A549 treated with CpdA at 1 μM for 4 hours (cell line): ENCODE results near the gene AP2M1. TPM values are rescaled to one million over a fixed set of nuclear protein-coding genes. Genes with fewer than 3 reads are reported as not detected.

Experiments
- total RNA-seq: library from RNA; stranded (reverse); fragments of 200-300 nt; extraction: Qiagen RNA extraction; gene quantifications from 5 replicates; pipeline ENCODE4 v1.2.3, GENCODE V29; 2022; ENCODE audit warnings: low read depth

Gene AP2M1
- total RNA-seq = 295 to 329 TPM (median 316 TPM) in 5 replicates

DNA sequence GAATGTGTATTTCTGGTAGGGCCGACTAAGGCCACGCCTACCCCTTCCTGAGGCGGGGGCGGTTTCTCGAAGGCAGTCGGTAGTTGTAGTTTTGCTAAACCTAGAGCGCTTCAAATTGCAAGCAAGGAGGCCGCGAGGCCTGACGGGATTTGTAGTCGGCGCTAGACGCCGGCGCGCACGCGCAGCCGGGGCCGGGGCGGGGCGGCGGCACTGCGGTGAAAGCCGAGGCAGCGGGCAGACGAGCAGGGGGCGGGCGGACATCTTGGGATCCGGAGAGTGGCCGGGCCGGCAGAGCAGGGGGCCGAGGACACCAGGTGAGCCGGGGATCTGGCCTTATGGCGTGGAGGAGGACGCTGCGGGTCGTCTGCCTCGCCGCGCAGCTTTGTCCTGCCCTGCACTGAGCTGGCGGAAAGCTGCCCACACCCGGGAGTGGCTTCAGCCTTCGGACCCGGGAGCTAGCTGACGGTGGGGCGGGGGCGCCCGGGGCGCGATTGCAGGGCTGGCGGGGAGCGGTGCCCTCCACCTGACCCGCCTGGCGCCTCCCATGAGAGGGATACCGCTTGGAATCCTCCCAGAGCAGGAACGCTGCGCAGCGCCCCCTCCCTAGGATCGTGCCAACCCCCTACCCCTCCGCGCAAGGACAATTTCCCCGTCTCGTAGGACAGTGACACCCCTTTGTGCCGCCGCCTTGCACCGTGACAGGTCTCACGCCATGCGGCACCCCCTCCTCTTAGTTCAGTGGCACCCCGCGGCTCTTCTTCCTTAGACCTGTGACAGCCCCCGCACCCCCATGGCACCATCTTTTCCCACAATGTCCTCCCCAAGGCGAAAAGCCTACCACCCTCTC, at the start of gene AP2M1:
TSS of gene AP2M1 (plus strand) at position 210 of the 847 bp plus-strand sequence. CDS start 2,139 bp downstream, outside the sequence.

DNA sequence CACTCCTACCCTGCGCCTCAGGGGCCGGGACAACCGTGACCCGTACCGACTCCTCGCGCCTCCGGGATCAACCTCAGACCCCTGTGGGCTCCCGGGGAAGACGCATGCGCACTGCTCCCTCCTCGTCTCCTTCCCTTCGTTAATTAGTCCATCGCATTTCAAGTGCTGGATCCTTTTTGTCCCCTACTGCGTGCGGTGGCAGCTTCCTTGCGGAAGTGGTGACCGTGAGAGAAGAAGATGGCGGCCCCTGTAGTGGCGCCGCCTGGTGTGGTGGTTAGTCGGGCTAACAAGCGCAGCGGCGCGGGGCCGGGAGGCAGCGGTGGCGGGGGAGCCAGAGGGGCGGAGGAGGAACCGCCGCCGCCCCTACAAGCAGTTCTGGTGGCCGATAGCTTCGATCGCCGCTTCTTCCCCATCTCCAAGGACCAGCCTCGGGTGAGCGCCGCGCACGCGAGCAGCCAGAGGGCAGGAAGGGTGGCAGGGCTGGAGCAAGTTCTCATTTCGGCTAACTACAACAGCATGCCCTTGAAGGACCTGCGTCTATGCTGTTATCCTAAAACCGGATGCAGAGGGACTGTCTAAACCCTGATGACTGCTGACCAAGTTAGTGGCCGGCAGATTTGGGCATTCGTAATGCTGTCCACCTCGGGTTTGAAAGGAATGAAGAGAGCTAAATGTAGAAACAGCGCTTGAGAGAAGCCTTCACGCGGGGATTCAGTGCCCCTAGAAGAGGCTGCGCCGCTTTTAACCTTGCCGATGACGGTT, 39.3 kb upstream of the AP2M1 start, which contains the start of gene EIF2B5:
TSS of gene EIF2B5 (plus strand) at position 210 of the 762 bp plus-strand sequence. CDS start at position 238, 28 bp downstream.

DNA sequence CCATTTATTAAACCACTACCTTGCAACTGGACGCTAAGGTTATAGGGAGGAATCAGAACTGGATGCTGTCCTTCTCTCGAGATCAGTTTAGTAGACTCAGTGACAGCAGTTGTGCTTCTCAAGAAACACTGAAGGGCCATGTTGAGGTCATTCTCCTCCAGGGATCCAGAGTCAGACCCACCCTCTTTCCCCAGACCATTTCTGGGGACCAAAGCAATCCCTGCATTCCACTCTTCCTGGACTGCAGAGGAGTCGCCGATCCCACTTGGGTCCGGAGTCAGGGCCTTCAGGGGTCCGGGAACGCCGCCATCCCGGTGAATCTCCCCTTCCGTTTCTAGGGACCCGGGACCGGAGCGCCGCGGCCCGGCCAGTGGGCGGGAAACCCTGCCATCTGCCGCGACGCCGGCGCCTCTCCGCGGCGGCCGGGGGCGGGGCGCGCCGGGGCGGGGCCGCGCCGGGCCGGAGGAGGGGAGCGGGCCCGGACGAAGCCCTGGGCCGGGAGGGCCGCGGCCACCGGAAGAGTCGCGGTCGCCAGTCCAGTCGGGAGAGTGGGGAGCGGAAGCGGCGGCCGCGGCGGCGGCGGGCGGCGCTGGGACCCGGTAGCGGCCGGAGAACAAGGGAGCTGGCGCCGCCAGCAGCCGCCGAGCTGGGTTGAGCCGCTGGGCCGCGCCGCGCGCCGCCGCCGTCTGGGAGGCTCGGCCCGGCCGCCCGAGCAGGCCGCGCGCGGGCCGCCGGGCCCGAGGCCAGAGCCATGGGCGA, 19.6 kb upstream of the AP2M1 start, which contains the start of gene DVL3:
TSS of gene DVL3 (plus strand) at position 493 of the 759 bp plus-strand sequence. CDS start at position 752, 259 bp downstream.

DNA sequence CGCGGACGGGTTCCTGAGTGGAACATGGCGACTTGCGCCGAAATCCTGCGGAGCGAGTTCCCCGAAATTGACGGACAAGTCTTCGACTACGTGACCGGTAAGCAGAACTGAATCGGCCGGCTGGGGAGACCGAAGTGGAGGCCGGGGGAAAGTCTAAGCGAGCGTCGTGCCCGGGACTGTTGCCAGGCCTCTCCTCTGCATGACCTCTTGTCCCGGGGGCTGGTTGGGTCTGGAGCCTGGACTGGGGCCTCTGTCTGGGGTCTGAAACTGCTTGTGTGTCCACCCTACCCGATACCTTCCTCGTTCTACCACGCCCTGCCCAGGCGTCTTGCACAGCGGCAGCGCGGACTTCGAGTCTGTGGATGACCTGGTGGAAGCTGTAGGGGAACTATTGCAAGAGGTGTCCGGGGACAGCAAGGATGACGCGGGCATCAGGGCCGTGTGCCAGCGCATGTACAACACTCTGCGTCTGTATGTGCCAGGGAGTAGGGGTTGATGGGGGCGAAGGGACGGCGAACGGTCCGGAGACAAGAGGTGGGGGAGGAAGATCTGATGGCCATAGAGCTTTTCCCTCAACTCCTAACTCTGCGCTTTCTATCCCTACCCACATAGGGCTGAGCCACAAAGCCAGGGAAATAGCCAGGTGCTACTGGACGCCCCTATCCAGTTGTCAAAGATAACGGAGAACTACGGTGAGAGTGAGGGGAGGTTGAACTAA, 11.7 kb downstream of the AP2M1 start, which contains the start of gene ABCF3:
TSS of gene ABCF3 (plus strand) at position 16 of the 718 bp plus-strand sequence. CDS start at position 25, 9 bp downstream.

DNA sequence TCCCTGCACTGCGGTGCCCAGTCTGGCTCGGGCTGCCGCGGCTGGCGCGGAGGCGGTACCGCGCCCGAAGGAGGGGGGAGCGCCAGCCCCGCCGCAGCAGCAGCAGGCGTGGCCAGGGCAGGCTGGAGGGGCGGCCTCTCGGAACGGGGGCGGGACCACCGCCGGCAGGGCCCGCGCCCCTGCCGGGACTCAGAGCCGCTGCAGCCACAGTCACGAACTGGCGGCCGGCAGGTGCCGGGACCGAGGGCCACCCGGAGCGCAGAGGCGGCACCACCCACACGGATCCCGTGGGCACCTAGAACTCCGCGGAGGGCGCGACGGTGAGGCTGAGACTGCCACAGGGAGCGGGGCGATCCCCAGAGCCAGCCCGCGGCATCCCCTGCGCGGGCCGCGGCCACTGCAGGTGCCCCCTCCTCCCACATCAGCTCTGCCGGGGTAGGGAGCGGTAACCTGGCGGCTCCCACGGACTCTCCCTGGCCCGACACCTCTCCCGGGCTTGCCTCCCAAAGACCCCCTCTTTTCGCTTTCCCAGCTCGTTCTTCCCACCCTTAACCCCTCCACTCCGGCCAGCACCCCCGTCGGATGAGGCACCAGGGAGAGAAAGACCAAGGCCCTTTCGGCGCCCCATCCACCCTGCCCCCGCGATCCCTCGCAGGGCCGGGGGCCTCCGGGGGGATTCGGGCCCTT, 54.9 kb downstream of the AP2M1 start, which contains the start of gene VWA5B2:
TSS of gene VWA5B2 (plus strand) at position 192 of the 687 bp plus-strand sequence. CDS start 944 bp downstream, outside the sequence.

Other genes starting within 250 kb of the AP2M1 start
- gene ABCC5, start 157.0 kb upstream of the AP2M1 start, total RNA-seq = 10.8 to 14.1 TPM (median 12.0 TPM) in 5 replicates
- gene HTR3D, start 143.1 kb upstream of the AP2M1 start, total RNA-seq = not detected in 5 replicates
- gene HTR3C, start 121.8 kb upstream of the AP2M1 start, total RNA-seq = not detected in 5 replicates
- gene HTR3E, start 77.8 kb upstream of the AP2M1 start, total RNA-seq = not detected in 5 replicates
- gene EIF2B5, start 39.5 kb upstream of the AP2M1 start, total RNA-seq = 26.5 to 30.8 TPM (median 29.7 TPM) in 5 replicates
- 20.4 to 27.7 TPM (median 25.4 TPM) in 5 replicates for gene DVL3, start 19.5 kb upstream of the AP2M1 start, total RNA-seq
- gene ABCF3, start 11.3 kb downstream of the AP2M1 start, total RNA-seq = 32.1 to 35.1 TPM (median 34.6 TPM) in 5 replicates
- 0.34 to 0.93 TPM (median 0.38 TPM) in 5 replicates for gene VWA5B2, start 54.7 kb downstream of the AP2M1 start, total RNA-seq
- 54.5 to 79.7 TPM (median 76.1 TPM) in 5 replicates for gene ALG3, start 74.1 kb downstream of the AP2M1 start, total RNA-seq
- 9.5 to 13.9 TPM (median 13.2 TPM) in 5 replicates for gene EEF1AKMT4, start 74.8 kb downstream of the AP2M1 start, total RNA-seq
- 0.77 to 1.8 TPM (median 1.4 TPM) in 5 replicates for gene CAMK2N2, start 86.7 kb downstream of the AP2M1 start, total RNA-seq
- gene ECE2, start 101.2 kb downstream of the AP2M1 start, total RNA-seq = not detected in 5 replicates
- 298 to 415 TPM (median 323 TPM) in 5 replicates for gene PSMD2, start 124.4 kb downstream of the AP2M1 start, total RNA-seq
- gene EIF4G1, start 139.8 kb downstream of the AP2M1 start, total RNA-seq = 255 to 273 TPM (median 265 TPM) in 5 replicates
- gene FAM131A, start 162.7 kb downstream of the AP2M1 start, total RNA-seq = 8.1 to 11.3 TPM (median 8.6 TPM) in 5 replicates
- gene CLCN2, start 186.8 kb downstream of the AP2M1 start, total RNA-seq = 4.6 to 5.8 TPM (median 5.1 TPM) in 5 replicates
- 72.6 to 84.5 TPM (median 76.7 TPM) in 5 replicates for gene POLR2H, start 186.9 kb downstream of the AP2M1 start, total RNA-seq
- 0.03 TPM in 1 of 5 replicates, not detected in the others for gene THPO, start 203.4 kb downstream of the AP2M1 start, total RNA-seq
- 0.11 to 0.27 TPM (median 0.22 TPM) in 5 replicates for gene CHRD, start 205.2 kb downstream of the AP2M1 start, total RNA-seq